Measurements from ENCODE around the gene ZEB1.

GRCh38 chr10:31353574-31353973, 34.6 kb downstream of the ZEB1 start:
- TF ChIP-seq CTCF (IDR thresholded peaks at IDR 0.05) (no peak; the same call in 1 of the 2 replicates), TCF7L2 (IDR thresholded peaks at IDR 0.05; ENCODE audit: low read depth, low read length) (no peak), REST (IDR thresholded peaks at IDR 0.05; ENCODE audit: insufficient read depth in 1 of 2, low read depth in 2 of 2, low read length in 1 of 2) (no peak), POLR2AphosphoS5 (IDR thresholded peaks at IDR 0.05; ENCODE audit: low read depth, low read length) (no peak), SIN3A (IDR thresholded peaks at IDR 0.05; ENCODE audit: borderline replicate concordance, insufficient read depth, low read depth, low read length) (no peak)
